Skeletal muscle satellite cell (primary cell): ENCODE data around the gene ZNF175.
"Not testable (repeated sequence)": the region's sequence is repeated elsewhere in the genome, so short reads cannot be mapped to it uniquely, and the experiment has no call there.

Experiments used
- H3K27me3 ChIP-seq: 2 replicates; pipeline ENCODE4 v1.7.0; 2013; ENCODE audit warnings: low read length; ENCODE audit not compliant: control insufficient read depth, insufficient read depth
- H3K36me3 ChIP-seq: 2 replicates; pipeline ENCODE4 v1.7.0; 2013; ENCODE audit warnings: mild to moderate bottlenecking, control low read depth, low read length; ENCODE audit not compliant: insufficient read depth
- H3K4me1 ChIP-seq: 2 replicates; pipeline ENCODE4 v1.7.0; 2013; ENCODE audit warnings: low read length; ENCODE audit not compliant: control insufficient read depth, insufficient read depth
- H3K4me2 ChIP-seq: 2 replicates; pipeline ENCODE4 v1.7.0; 2013; ENCODE audit warnings: mild to moderate bottlenecking, low read length
- H3K4me3 ChIP-seq: 2 replicates; pipeline ENCODE4 v1.7.0; 2013; ENCODE audit warnings: low read length
- H3K9ac ChIP-seq: 2 replicates; pipeline ENCODE4 v1.7.0; 2013; ENCODE audit warnings: mild to moderate bottlenecking, low read depth, low read length, moderate library complexity
- H3K9me3 ChIP-seq: replicated peaks from 2 replicates; pipeline ENCODE4 v1.7.0; 2013; ENCODE audit warnings: mild to moderate bottlenecking, control low read depth, low read length

The ZNF175 gene

GRCh38 chr19:51614789-51615188 lies 43.7 kb downstream of the ZNF175 start:
- Histone ChIP-seq H3K27me3 (no peaks in the 10 kb centered on the region), H3K9me3 (no peaks in the 10 kb centered on the region), H3K9ac (no peak overlapping the region), H3K4me3 (no peak overlapping the region), H3K36me3 (no peaks in the 10 kb centered on the region), H3K4me1 (no peaks in the 10 kb centered on the region), H3K4me2 (no peak overlapping the region)

DNA sequence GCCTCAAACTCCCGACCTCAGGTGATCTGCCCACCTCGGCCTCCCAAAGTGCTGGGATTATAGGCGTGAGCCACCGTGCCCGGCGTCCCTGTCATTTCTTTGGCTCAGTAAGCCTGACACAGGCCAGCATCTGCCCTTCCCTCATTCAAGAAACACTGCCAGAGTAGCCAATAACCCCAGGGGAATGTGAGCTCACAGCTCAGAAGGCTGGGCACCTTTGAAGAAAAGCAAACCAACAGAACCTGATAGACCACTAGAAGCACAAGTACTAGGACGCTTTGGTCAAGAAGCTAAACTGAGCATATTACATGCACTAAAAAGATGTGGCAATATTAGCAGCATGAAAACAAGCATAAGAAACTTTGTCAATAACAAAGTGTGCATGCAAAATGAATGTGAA lies 44.9 kb downstream of the ZNF175 start:
- no peak overlapping the region for H3K9ac ChIP-seq
- no peaks in the 10 kb centered on the region for H3K36me3 ChIP-seq
- no peaks in the 10 kb centered on the region for H3K4me1 ChIP-seq

GRCh38 chr19:51621178-51621577 lies 50.1 kb downstream of the ZNF175 start:
- Histone ChIP-seq H3K27me3 (no peaks in the 10 kb centered on the region), H3K9me3 (no peaks in the 10 kb centered on the region), H3K36me3 (no peaks in the 10 kb centered on the region), H3K4me1 (no peaks in the 10 kb centered on the region), H3K4me2 (no peak overlapping the region), H3K4me3 (no peak overlapping the region), H3K9ac (no peak overlapping the region)

More for the DNA sequence above, 44.9 kb downstream of the ZNF175 start:
- H3K4me2 ChIP-seq, result no peak overlapping the region
- H3K9me3 ChIP-seq, result no peaks in the 10 kb centered on the region
- H3K27me3 ChIP-seq, result no peaks in the 10 kb centered on the region
- H3K4me3 ChIP-seq, result no peak overlapping the region

GRCh38 chr19:51626675-51627074 lies 55.6 kb downstream of the ZNF175 start:
- Histone ChIP-seq H3K27me3 (no peaks in the 10 kb centered on the region), H3K4me3 (no peak overlapping the region), H3K4me2 (no peak overlapping the region), H3K36me3 (no peaks in the 10 kb centered on the region), H3K9me3 (no peaks in the 10 kb centered on the region), H3K4me1 (no peaks in the 10 kb centered on the region), H3K9ac (no peak overlapping the region)

DNA sequence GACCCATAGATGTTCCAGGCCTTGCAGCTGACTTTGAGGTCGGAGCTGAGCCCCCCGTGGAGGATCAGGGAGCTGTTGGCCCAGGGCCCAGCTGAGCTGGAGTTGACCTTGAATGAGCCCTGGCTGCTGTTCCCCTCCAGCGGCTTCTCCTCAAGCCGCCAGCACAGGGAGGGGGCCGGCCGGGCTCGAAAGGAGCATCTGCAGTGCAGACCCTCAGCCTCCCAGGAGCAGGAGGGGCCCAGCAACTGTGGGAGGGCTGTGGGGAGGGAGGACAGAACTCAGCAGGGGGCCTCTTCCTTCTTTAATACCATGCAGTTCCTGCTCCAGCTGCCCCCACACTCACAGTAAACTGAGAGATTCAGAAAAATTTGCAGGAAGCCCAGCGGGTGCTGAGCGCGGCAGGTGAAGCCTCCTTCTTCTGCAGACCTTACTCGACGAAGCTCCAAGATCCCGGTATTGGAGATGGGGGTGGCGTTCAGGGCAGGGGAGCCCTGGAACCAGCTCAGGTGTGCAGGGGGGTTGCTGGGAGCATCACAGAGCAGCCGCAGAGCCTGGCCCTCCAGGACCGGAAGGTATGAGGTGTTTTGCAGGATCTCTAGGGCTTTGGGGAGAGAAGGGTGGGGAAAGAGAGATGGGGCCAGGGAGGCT lies 56.5 kb downstream of the ZNF175 start:
- no peaks in the 10 kb centered on the region for H3K9me3 ChIP-seq
- no peak overlapping the region for H3K4me2 ChIP-seq
- H3K27me3 ChIP-seq, result no peaks in the 10 kb centered on the region
- H3K36me3 ChIP-seq, result no peaks in the 10 kb centered on the region
- no peak overlapping the region for H3K4me3 ChIP-seq
- H3K4me1 ChIP-seq, result no peaks in the 10 kb centered on the region
- no peak overlapping the region for H3K9ac ChIP-seq

GRCh38 chr19:51628153-51628939 lies 57.3 kb downstream of the ZNF175 start:
- H3K9ac ChIP-seq, result no peak overlapping the region
- no peaks in the 10 kb centered on the region for H3K9me3 ChIP-seq
- no peak overlapping the region for H3K4me2 ChIP-seq
- H3K36me3 ChIP-seq, result no peaks in the 10 kb centered on the region
- H3K4me1 ChIP-seq, result no peaks in the 10 kb centered on the region
- H3K4me3 ChIP-seq, result no peak overlapping the region
- H3K27me3 ChIP-seq, result no peaks in the 10 kb centered on the region

- H3K4me1 ChIP-seq, H3K27me3 ChIP-seq, H3K9me3 ChIP-seq, H3K4me3 ChIP-seq, H3K36me3 ChIP-seq, H3K9ac ChIP-seq, H3K4me2 ChIP-seq: not testable (repeated sequence)
Measured at GRCh38 chr19:51630315-51630714, 59.2 kb downstream of the ZNF175 start, which contains the start of gene SIGLEC5. Gene SIGLEC5 (minus strand): TSS chr19:51630401. CDS start chr19:51630335, 66 bp downstream.

GRCh38 chr19:51632126-51632525 lies 61.0 kb downstream of the ZNF175 start:
- Histone ChIP-seq H3K9me3 (no peaks in the 10 kb centered on the region), H3K4me3 (no peak overlapping the region), H3K27me3 (no peaks in the 10 kb centered on the region), H3K4me1 (no peaks in the 10 kb centered on the region), H3K36me3 (no peaks in the 10 kb centered on the region), H3K9ac (no peak overlapping the region), H3K4me2 (no peak overlapping the region)

GRCh38 chr19:51637362-51637978 lies 66.4 kb downstream of the ZNF175 start:
- H3K4me1 ChIP-seq, result no peaks in the 10 kb centered on the region
- no peak overlapping the region for H3K4me3 ChIP-seq
- no peak overlapping the region for H3K9ac ChIP-seq
- no peaks in the 10 kb centered on the region for H3K36me3 ChIP-seq
- H3K9me3 ChIP-seq, result no peaks in the 10 kb centered on the region
- H3K4me2 ChIP-seq, result no peak overlapping the region
- H3K27me3 ChIP-seq, result no peaks in the 10 kb centered on the region

GRCh38 chr19:51639916-51640315 lies 68.8 kb downstream of the ZNF175 start:
- no peak overlapping the region for H3K4me2 ChIP-seq
- H3K9ac ChIP-seq, result no peak overlapping the region
- no peaks in the 10 kb centered on the region for H3K4me1 ChIP-seq
- H3K27me3 ChIP-seq, result no peaks in the 10 kb centered on the region
- H3K4me3 ChIP-seq, result no peak overlapping the region
- H3K9me3 ChIP-seq, result no peaks in the 10 kb centered on the region
- no peaks in the 10 kb centered on the region for H3K36me3 ChIP-seq

GRCh38 chr19:51640386-51640785 lies 69.3 kb downstream of the ZNF175 start:
- H3K9me3 ChIP-seq, result no peaks in the 10 kb centered on the region
- no peaks in the 10 kb centered on the region for H3K4me1 ChIP-seq
- H3K27me3 ChIP-seq, result no peaks in the 10 kb centered on the region

More at GRCh38 chr19:51640386-51640785, 69.3 kb downstream of the ZNF175 start:
- Histone ChIP-seq H3K36me3 (no peaks in the 10 kb centered on the region), H3K9ac (no peak overlapping the region), H3K4me2 (no peak overlapping the region), H3K4me3 (no peak overlapping the region)
